D721Med (cell line): ENCODE data around the gene NFATC2.

Source experiments
- DNase-seq: peaks from one replicate; pipeline ENCODE4 v3.0.0; 2011; ENCODE audit warnings: low spot score; ENCODE audit not compliant: insufficient read length
- FAIRE-seq: peaks from 2 replicates; lab custom pipeline; 2011; peaks lifted over from hg19 to GRCh38; lab: Jason Lieb, UNC
- TF ChIP-seq, protein P1 (sequence below): IDR thresholded peaks from 2 replicates; pipeline ENCODE4 v1.5.1; 2012; ENCODE audit warnings: mild to moderate bottlenecking, control low read depth; ENCODE audit not compliant: insufficient read depth; ENCODE audit errors: missing control alignments

Gene NFATC2

DNA sequence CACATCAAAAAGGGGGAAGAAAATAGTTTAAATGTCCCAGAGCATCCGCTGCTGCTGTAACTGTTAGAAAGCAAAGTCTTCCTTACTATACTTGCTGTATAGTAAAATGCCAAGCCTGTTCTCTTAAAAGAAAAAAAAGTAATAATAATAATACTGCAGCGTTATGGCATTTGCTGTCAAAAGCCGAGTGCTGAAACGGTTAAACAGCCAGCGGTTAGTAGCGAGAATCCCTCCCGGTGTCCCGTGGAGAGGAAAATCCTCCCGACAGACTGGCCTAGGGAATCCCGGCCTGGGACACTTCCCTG, 19.5 kb upstream of the NFATC2 start:
- FAIRE-seq: no peak

DNA sequence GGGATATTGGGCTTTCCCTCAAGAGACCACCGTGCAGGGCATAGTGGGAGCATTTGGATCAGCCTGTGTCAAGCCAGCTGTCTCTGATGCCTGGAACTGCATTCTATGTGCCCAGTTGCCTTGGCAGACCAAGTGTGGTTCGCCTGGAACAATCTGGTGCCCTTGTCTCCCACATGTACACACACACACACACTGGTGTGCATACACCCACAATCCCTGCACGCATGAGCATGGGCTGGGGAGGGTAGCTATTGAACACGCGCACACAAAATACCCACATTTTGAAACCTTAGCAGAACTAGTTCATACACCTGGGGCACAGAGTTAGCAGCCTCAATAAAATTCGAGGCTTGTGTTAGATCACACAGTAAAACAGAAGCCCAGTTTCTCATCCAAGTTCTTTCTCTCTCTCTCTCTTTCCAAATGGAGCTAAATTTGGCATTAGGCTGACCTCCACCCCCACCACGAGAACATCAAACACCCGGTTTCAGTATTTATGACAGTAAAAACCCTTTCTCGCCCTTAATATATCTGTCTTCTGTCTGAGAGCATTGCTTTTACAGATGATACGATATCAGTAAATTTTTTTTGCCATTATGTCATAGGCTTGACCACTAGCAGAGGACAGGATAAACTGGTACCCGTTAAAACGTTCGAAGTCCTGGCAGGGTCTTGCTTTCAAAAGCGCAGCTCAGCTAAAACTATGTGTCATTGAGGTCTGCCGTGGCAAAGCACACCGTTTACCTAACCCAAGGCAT, 18.2 kb upstream of the NFATC2 start:
- TF ChIP-seq, protein P1, sequence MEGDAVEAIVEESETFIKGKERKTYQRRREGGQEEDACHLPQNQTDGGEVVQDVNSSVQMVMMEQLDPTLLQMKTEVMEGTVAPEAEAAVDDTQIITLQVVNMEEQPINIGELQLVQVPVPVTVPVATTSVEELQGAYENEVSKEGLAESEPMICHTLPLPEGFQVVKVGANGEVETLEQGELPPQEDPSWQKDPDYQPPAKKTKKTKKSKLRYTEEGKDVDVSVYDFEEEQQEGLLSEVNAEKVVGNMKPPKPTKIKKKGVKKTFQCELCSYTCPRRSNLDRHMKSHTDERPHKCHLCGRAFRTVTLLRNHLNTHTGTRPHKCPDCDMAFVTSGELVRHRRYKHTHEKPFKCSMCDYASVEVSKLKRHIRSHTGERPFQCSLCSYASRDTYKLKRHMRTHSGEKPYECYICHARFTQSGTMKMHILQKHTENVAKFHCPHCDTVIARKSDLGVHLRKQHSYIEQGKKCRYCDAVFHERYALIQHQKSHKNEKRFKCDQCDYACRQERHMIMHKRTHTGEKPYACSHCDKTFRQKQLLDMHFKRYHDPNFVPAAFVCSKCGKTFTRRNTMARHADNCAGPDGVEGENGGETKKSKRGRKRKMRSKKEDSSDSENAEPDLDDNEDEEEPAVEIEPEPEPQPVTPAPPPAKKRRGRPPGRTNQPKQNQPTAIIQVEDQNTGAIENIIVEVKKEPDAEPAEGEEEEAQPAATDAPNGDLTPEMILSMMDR: no peak
- FAIRE-seq (no peak), DNase-seq (no peak)

More for the DNA sequence above, 19.5 kb upstream of the NFATC2 start:
- DNase-seq: no peak
- TF ChIP-seq, protein P1: no peak

GRCh38 chr20:51560042-51560441, 17.5 kb upstream of the NFATC2 start:
- TF ChIP-seq, protein P1: no peak
- no peak for DNase-seq
- FAIRE-seq: no peak

DNA sequence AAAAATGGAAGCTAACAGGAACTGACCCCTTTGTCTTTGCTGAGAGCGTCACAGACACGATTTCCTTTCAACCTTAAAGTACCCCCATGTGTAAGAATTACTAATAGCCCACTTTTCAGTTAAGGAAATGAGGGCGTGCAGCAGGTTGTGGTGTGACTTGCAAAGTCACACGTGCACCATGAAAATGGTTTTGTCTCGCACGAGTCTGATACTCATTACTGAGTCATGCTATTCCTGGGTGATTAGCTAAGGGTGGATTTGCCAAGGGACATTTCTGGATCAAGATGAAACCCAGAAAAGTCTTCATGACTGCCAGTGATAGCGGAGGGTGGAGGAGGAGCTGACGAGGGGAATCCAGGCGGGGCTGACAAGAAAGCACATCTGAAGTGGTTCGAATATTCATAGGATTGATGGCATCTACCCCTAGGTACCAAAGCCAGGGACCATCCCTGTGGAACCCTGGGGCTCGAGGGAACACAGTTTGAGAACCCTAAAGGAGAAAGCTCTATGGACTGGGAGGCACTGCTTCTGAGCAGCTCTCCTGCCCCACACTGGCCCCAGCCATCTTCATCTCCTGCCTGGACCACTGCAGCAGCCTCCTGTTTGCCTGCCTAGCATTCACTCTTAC, 12.1 kb upstream of the NFATC2 start:
- FAIRE-seq: no peak
- TF ChIP-seq, protein P1: no peak
- DNase-seq: no peak

GRCh38 chr20:51553897-51554486, 11.5 kb upstream of the NFATC2 start:
- DNase-seq (no peak), FAIRE-seq (no peak)
- TF ChIP-seq, protein P1: no peak

GRCh38 chr20:51551186-51551585, 8.7 kb upstream of the NFATC2 start:
- FAIRE-seq (no peak), DNase-seq (no peak)
- TF ChIP-seq, protein P1: no peak

DNA sequence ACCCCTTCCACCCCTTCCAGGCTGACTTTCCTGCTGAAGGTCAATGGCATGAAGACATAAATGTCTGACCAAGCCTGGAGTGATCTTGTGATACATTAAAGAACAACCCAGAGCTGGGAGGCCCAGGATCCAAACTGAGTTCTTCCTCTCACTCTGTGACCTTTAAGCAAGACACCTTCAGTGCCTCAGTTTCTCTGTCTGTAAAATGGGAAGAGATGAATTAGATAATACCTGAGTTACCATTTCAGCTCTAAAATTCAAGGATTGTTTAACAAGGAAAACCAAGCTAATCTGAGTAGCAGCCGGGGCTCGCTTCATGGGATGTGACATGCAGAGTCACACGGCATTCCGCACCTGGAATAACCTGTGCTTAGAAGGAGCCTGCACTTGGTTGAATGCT, 7.0 kb upstream of the NFATC2 start:
- FAIRE-seq (no peak), DNase-seq (no peak)
- TF ChIP-seq, protein P1: no peak
